NCI-H146 treated with DMSO at 0.1 percent for 48 hours (cell line): ENCODE measurements around the gene RAG1.

Experiments
- DNase-seq: peaks from one replicate; lab custom pipeline; 2025; ENCODE audit not compliant: unreplicated experiment; lab: John Stamatoyannopoulos, UW

Gene RAG1

DNA sequence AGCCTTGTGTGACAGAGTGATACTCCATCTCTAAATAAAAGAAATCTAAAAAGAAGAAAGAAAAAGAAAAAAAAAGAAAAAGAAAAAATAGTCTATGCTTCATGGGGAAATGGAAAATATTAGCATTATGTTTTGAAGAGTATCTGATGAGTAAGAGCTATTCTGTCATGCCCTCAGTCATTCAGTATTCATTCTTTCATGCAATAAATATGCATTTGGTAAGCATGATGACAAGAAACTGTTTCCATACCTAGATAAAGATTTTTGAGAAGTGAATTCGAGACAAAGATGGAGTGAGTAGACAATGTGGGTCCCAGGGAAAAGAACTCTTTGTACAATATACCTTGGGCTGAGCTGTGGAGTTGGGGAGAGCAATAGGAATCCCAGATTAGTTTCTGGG is 20.3 kb downstream of the RAG1 start:
- no peak for DNase-seq

DNA sequence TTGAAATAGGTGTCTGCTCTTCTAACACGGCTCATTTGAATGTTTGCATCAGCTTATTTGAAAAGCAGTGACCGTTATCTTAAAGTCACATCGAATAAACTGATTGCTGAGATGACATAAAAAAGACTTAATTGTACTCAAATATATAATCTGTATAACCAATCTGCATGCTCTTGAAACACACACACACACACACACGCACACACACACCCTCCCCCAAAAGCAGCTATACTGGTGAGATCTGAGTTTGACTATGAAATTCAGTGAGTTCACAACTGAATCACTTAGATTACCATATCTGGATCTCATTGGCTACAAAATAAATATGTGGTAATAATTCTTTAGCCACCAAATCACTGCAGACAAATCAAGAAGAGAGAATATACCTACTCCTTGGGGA is 22.7 kb downstream of the RAG1 start:
- no peak for DNase-seq

DNA sequence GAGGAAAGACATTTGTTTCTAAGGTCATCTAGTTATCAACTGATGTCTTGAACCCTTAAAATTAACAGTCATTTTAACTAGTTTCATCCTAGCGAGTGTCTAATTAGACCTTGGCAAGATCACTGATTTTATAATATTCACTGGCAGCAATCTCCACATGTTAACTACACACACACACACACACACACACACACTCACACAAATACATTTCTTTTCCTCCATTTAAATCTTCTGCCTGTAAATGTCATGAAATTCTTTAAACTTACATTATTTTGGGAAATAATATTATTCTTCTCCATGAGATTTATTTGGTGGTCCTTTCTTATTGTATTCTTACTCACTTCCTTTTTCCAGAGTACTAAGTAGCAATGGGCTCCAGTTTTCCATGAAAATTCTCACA is 23.6 kb downstream of the RAG1 start:
- DNase-seq: no peak

DNA sequence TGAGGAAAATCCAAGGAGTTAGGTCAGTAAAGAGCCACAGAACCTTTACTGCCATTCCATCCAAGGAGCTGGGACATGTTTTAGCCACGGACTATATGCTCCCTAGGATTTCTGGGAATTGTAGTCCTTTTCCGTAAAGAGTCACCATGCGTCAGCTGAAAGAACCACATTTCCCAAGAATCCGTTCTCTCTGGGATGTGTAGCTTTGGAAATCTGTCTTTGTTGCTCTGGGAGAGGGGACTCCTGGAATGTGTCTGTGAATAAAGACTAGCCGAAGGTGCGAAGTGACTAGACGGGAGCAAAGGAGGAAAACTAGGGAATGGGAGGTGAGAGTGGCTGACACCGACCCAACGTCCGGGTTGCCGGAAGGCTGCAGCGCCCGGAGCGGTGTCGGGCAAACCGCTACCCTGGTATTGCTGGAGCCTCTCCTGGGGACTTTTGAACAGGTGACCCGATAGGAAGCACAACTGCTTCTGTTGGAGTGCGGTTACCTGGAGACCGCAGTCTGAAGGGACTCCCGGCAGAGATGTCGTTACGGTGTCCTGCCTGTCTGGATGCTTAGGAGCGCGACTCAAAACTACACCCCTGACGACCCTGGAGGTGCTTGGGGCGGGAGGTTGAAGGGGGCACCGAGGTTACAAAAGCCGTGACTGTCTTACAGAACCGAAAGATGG is 26.6 kb downstream of the RAG1 start, which contains the start of gene IFTAP:
TSS of gene IFTAP (plus strand) at position 187 of the 674 bp plus-strand sequence. CDS start 15,602 bp downstream, outside the sequence.
- peak; percentile 83 for DNase-seq

DNA sequence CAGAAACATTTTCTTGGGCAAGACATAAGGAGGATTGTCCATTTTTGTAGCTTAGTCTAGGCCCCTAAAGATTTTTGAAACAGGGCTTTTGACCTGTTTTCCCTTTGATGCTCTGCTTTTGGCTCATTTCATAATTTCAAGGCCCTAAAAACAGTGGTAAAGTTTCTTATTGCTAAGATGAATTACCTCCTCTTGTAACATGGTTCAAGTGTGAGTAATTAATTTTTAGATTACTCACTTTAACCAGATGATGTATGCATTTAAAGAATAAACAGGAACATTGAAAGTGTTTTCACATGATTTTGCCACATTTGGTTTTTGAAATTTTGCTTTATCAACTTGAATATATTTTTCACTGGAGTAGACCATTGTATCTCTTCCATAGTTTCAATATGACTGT is 29.1 kb downstream of the RAG1 start:
- no peak for DNase-seq

DNA sequence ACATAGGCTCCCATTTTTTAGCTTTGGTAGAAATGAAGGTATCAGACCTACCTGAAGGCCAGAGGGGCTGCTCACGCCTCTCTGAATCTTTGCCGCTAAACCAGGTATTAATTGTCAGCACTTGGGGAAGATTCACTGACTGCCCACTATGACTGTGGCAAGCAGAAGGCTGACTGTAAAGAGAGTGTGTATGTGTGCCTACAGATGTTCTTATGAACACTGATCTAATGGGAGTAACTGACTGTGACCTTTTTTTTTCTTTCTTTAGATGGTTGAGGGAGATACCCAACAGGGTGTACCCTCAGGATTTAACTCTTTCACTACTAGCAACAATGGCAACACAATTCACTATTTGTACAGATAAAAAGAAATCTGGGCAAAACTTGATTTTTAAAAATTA is 30.2 kb downstream of the RAG1 start, which contains the start of gene RAG2:
TSS of gene RAG2 (minus strand) at position 186 of the 400 bp plus-strand sequence. CDS start 4,068 bp downstream, outside the sequence.
- no peak for DNase-seq

DNA sequence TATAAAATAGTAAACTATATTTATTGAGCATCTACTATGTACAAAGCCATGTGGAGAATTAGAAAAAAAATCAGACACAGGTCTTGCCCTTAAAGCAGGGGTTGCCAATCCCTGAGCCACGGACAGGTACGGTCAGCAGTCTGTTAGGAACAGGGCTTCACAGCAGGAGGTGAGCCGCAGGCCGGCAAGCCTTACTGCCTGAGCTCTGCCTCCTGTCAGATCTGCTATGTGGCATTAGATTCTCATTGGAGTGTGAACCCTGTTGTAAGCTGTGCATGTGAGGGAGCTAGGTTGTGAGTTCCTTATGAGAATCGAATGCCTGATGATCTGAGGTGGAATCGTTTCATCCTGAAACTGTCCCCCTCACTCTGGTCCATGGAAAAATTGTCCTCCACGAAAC is 32.4 kb downstream of the RAG1 start:
- no peak for DNase-seq

DNA sequence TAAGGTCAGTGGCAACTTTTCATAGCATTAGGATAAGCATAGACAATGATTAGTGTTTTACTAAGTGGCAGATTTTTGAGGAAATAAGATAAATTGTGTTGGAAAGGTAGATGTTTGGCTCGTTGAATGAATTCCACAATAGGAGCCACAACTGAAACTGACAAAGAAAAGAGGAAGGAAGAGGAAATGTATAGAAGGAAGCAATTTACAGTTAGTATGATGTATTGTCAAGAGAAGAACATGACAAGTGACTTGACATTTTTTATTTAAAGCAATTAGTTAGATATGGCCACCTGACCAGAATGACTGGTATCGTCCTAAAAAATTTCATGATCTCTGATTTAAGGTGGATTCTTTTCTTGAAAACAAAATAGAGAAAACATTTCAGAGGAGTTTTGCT is 33.3 kb downstream of the RAG1 start:
- no peak for DNase-seq

DNA sequence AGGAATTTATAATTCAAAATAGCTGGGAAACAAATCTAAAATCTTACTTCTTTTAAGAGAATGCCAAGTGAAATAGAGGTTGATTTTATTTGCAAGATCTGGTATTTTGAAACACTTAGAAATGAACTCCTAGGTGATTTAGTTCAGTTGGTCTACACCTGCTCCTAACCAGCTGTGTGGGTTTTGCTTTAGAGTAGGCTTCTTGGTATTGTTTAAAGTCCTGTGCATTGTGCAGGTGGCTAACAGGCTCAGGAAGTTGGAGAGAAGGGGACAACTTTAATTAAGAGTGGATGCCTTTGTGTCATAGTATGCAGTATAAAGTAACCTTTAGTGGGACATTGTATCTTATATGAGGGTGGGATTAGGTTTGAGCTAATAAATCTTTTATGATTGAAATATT is 34.3 kb downstream of the RAG1 start:
- no peak for DNase-seq

DNA sequence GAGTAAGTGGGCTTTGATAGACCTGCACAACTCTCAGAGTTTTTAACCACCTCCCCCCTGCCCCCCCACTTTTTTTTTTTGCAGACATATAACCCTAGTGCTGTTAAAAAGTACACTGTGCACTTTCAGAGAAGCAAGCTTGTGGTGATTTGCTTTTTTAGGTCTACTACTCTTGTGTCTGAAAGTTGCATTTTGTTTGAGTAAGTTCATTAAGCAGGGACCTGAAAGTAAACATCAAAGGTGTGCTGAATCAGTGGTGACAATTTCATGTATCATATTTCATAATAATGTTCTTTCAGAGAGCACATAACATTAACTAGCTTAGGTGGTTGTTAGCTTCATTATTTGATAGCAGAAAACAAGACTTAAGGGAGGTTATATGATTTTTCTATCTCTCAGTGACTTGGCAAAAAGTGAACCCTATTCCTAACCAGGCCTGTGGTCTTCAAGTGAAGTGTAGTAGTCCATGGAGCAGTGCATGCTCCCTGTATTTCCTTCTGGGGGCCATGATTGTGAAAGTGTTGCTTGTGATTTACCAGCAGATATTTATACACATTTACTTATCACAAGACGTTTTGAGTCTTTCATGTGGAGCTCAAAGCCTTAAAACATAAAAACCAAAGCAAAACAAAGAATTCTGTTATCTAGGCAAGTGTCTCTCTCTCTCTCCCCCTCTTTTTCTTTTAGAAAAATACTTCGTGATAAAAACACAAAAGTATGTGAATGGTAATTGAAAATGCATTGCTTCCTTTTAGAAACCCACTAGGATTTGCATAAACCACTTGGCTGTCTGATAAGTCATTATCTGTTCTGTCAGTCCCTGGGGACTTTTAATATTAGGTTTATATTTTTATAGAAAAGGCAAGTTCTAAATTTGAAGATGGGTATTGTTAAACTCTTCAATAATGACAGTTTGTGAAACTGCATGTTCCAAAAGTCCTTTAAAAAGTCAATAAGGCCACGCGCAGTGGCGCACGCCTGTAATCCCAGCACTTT is 37.7 kb downstream of the RAG1 start:
- no peak for DNase-seq

DNA sequence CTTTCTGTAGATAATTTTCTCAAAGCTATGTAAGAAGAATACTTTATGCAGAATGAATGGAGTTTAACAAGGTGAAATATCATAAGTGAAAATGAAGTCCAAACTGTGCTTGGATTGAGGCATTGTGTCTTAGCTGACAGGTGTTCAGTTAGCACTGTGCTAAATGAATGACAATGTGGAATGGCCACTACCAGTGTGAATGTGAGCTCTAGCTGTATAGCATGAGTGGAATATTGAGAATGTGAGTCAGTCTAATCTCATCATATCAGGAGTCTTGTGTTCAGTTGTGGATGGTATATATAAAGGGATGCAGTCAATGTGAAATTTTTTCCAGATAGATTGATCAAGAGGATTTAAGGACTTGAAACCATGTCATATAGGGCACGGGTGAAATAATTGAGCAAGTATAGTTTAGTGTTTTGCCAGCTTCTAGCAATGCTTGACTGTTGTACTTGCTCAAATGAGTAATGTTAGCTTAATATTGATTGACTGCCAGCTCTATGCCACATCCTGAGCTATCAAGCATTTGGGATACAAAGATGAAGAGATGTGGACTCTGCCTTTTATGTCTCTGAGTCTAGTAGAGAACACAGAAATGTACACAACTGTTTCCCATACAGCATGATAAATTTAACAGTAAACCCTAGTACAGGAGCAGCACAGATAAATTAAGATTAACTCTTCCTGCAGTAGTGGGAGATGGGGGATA is 40.8 kb downstream of the RAG1 start:
- no peak for DNase-seq

DNA sequence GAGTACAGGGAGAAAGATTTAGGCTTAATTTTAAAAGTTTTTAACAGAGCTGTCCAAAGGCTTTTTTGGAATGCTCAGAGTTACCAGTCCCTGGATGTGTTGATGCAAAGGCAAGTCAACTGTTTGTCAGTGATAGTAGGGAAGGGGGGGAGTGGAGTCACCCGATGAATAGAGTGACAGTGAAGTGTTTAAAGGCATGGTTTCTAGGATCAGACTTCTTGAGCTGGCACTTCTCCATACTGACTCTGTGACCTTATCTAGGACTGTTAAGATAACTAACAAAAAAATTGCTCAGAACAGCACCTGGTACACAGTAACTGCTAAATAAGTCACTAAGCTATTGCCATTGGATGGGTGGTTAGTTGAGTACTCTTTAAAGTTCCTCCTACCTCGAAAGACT is 41.6 kb downstream of the RAG1 start:
- DNase-seq: no peak

DNA sequence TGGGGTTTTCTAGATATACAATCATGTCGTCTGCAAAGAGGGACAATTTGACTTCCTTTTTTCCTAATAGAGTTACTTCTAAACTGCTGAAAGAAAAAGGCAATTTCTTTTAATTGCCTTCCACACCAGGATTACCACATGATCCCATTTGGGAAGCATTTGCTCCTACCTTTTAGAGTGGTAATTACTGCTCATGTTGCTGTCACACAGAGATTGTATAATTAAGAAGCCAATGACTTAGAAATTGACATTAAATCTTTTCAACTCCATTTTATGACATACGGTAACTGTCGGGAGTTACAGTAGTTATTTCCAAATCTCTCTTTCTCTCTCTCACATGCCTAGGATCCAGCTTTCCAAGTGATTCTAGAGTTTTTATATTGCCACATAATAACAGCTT is 48.0 kb downstream of the RAG1 start:
- DNase-seq: no peak

DNA sequence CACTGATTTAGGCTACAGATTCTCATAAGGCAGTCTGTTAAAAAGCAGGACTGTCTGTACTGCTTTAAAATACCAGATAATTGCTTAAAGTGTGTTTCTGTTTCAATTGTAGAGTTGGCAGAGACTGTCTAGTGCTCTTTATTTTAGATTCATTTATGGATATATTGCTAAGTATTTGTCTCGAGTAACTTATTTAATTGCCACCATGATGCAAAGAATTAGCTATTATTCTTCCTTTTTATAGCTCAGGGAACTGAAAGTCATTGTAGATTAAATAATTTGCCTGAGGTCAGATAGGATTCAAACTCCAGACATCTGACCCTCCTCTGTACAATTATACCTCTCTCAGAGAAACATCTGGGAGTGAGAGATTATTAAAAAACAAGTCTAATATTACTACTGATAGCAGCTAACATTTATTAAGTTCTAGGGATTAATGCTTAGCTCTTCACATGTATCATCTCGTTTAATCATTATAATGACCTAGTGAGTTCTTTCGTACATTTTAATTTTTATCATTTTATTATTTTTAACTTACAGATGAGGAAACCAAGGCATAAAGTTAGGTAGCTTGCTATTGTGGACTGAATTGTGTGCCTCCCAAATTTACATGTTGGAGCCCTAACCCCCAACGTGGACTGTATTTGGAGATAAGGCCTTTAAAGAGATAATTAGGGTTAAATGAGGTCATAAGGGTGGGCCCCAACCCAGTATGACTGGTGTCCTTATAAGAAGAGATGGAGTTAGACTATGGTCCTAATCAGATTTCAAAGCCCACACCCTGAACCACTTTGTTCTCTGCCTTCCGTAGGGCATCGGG is 49.9 kb downstream of the RAG1 start:
- DNase-seq: no peak

DNA sequence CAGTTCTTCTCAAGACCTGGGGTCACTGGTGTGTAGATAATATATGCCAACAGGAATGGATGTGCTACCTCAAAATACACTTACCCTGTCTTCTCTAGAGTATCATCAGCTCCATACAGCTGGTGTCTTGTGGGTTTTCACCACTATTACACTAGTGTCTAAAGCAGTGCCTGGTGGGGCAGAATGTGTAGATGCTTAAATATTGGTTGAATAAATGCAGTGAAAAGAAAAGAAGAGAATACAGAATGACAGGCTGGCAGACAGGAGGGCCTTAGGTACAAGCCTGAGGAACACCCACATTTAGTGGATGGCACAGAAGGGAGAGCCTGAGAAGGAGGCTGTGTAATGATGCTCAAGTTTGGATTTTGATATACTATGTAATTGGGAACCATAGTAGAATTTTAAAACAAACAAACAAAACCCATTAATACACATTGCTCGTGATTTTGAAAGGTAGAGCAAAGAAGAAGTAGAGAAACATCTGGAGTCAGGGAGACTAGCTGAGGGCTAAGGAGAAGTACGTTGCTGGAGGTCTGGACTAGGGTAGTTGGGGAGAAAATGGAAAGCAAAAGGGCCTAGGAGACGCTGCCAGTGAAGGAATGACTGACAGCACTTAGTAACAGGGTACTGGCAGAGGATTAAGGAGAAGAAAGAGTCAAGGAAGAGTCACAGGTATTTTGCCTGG is 50.7 kb downstream of the RAG1 start:
- no peak for DNase-seq

DNA sequence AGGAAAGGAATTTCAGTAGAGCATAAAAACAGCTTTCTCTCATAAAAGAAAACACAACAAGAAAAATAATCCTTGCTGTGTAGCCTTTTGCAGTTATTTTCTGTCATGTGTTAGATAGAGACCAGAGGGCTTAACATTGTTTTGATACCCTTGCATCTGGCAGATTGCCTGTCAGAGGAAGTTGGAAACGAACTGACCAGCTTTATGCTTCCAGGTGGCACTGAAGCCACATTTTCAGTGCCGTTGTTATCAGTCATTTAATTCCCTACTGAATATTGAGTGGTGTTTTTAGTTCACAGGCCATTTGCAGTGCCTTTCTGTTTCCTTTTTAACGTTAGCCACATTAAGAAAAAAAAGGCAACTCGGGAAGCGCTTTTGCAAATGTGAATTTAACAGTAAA is 51.7 kb downstream of the RAG1 start:
- no peak for DNase-seq

DNA sequence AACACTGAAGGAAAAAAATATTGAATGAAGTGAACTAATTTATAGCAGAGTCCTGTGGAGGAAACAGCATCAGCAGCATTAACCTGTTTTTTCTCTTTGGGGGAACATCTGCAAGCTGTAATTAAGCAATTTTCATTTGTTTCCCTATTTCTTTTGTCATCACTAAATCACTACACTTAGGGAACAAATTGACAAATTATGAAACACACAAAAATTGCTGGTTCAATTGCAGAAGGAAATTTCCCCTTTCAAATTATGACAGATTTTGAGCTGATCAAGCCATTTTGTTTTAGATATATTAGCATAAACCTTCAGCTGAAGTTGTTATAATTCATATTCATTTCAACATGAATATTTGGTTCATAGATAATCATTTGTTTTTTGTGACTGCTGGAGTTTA is 52.4 kb downstream of the RAG1 start:
- DNase-seq: no peak

DNA sequence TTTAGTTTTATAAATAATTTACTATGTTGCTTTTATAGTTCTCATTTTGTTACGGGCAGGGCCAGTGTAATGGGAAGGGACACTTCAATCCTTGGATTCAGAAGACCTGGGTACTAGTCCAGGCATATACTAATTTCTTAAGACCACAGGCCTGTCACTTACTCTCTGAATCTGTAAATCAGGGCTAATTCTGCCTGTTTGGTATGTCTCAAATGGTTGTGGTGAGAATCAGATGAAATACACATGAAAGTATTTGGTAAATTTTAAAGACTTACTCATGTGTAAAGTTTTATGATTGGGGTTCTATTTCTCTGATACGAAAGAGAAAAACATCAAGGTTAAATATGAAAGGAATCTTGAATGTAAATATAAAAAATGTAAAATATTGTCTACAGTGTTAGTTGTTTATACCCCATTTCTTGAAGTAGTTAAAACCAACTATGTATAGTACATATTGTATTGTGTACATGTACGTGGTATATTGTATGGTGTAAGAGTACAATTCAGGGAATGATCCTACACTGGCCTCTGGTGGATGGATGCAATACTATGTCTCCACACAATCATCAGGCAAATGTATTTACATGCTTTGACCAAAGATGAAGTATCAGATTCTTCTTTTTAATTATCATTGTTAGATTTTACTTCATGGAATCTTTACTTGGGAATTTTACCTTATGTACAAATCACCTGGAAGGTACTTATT is 54.8 kb downstream of the RAG1 start:
- no peak for DNase-seq

DNA sequence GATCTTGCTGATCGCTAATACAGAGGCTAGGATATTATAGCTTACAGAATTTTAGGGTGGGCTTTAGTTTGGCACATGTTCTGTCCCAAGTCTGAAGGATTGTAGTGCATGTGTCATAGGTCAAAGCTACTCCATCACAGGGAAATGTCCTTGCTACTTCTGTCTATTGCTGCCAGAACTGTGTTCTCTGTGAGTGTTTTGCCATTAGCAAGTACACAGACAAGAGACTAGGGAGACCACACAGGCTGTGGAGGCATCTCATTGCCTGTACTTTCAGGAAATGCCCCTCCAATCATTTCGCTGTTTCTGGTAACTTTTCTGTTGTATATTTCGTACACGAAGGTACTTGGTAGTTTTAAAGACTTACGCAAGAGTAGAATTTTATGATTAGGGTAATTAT is 55.7 kb downstream of the RAG1 start:
- DNase-seq: no peak
